ENCODE data around the gene CGB5.

The CGB5 gene

DNA sequence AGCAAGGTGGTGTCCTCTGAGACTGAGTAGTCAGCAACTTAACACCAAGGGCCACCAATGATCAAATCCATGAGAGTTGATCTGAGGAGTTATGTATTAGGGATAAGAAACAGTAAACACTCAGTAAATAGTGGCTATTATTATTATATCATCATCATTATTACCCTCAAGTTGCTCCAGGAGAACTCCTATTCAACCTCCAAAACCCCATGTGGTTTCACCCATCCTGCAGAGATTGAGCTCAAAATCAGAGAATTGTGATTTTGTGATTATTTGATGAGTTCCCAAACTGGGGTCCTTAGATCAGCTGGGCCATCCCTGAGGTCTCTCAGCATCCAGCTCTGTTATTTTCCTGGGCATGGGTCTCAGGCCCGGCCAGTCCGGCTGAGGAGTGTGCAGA is 17.4 kb downstream of the CGB5 start:
- TF ChIP-seq, protein P1, sequence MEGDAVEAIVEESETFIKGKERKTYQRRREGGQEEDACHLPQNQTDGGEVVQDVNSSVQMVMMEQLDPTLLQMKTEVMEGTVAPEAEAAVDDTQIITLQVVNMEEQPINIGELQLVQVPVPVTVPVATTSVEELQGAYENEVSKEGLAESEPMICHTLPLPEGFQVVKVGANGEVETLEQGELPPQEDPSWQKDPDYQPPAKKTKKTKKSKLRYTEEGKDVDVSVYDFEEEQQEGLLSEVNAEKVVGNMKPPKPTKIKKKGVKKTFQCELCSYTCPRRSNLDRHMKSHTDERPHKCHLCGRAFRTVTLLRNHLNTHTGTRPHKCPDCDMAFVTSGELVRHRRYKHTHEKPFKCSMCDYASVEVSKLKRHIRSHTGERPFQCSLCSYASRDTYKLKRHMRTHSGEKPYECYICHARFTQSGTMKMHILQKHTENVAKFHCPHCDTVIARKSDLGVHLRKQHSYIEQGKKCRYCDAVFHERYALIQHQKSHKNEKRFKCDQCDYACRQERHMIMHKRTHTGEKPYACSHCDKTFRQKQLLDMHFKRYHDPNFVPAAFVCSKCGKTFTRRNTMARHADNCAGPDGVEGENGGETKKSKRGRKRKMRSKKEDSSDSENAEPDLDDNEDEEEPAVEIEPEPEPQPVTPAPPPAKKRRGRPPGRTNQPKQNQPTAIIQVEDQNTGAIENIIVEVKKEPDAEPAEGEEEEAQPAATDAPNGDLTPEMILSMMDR (IDR thresholded peaks at IDR 0.05; ENCODE audit: insufficient read depth, low read length) = no peak
- DNase-seq (ENCODE audit: low read depth in 1 of 2, low spot score in 1 of 2) = no peak
- peaks cover 76% of the 10 kb centered on the region for H3K27me3 ChIP-seq (ENCODE audit: insufficient read depth, poor library complexity, severe bottlenecking)
- no peak overlapping the region for H3K4me3 ChIP-seq (replicated peaks; ENCODE audit: insufficient read depth, low read length)
- H3K27ac ChIP-seq (replicated peaks) = no peak overlapping the region

DNA sequence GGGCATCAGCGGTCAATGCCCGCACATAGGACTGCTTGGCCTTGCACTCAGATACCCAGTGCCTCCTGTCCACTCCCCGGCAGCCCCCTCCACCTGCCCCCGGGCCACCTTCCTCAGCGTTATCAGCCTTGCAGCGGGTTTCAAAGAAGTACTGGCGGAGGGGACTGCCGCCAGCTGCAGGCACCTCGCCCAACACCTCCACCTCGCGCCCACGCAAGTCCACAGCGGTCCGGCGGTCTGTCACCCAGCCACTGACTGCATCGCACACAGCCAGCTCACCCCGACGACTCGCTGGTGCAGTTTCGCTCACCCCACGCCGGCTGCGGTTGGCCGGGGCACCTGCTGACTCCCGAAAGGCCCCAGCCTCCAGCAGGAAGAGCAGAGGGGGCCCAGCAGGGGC is 17.8 kb downstream of the CGB5 start:
- H3K27me3 ChIP-seq (ENCODE audit: insufficient read depth, poor library complexity, severe bottlenecking) = peaks cover 75% of the 10 kb centered on the region
- DNase-seq (ENCODE audit: low read depth in 1 of 2, low spot score in 1 of 2) = no peak
- H3K27ac ChIP-seq (replicated peaks) = no peak overlapping the region
- TF ChIP-seq, protein P1 (IDR thresholded peaks at IDR 0.05; ENCODE audit: insufficient read depth, low read length) = no peak
- TF ChIP-seq SPI1 (IDR thresholded peaks at IDR 0.05; ENCODE audit: borderline replicate concordance, low read depth) (no peak), POLR2AphosphoS5 (IDR thresholded peaks at IDR 0.05; ENCODE audit: low read depth) (no peak), GABPA (IDR thresholded peaks at IDR 0.05; ENCODE audit: low read depth) (no peak)
- TF ChIP-seq, protein P2, sequence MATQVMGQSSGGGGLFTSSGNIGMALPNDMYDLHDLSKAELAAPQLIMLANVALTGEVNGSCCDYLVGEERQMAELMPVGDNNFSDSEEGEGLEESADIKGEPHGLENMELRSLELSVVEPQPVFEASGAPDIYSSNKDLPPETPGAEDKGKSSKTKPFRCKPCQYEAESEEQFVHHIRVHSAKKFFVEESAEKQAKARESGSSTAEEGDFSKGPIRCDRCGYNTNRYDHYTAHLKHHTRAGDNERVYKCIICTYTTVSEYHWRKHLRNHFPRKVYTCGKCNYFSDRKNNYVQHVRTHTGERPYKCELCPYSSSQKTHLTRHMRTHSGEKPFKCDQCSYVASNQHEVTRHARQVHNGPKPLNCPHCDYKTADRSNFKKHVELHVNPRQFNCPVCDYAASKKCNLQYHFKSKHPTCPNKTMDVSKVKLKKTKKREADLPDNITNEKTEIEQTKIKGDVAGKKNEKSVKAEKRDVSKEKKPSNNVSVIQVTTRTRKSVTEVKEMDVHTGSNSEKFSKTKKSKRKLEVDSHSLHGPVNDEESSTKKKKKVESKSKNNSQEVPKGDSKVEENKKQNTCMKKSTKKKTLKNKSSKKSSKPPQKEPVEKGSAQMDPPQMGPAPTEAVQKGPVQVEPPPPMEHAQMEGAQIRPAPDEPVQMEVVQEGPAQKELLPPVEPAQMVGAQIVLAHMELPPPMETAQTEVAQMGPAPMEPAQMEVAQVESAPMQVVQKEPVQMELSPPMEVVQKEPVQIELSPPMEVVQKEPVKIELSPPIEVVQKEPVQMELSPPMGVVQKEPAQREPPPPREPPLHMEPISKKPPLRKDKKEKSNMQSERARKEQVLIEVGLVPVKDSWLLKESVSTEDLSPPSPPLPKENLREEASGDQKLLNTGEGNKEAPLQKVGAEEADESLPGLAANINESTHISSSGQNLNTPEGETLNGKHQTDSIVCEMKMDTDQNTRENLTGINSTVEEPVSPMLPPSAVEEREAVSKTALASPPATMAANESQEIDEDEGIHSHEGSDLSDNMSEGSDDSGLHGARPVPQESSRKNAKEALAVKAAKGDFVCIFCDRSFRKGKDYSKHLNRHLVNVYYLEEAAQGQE (IDR thresholded peaks at IDR 0.05; ENCODE audit: insufficient replicate concordance, low read depth) = no peak
- no peak overlapping the region for H3K4me3 ChIP-seq (replicated peaks; ENCODE audit: insufficient read depth, low read length)

DNA sequence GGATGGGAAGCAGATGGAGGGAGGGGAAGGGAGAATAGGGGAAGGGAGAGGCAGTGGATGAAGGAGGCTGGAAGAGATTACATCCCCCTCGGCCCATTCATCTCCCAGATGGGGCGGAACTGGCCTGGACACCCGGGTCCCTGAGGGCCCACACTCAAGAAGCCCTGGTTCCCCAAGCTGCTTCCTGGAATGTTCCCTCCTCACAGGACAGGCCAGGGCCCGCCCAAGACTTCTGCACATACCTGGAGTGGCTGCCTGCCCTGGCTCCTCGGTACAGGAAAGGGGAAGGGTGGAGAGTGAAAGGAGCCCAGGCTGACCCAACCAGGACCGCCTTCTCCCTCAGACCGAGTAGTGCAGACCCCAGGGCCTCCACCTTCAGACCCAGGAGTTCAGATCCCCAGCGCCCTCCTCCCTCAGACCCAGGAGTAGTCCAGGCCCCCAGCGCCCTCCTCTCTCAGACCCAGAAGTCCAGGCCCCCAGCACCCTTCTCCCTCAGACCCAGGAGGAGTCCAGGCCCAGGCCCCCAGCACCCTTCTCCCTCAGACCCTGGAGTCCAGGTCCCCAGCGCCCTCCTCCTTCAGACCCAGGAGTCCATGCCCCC is 20.5 kb downstream of the CGB5 start:
- peaks cover 61% of the 10 kb centered on the region for H3K27me3 ChIP-seq (ENCODE audit: insufficient read depth, poor library complexity, severe bottlenecking)
- no peak overlapping the region for H3K4me3 ChIP-seq (replicated peaks; ENCODE audit: insufficient read depth, low read length)
- DNase-seq (ENCODE audit: low read depth in 1 of 2, low spot score in 1 of 2) = no peak
- H3K27ac ChIP-seq (replicated peaks) = no peak overlapping the region
- no peak for TF ChIP-seq GABPA (IDR thresholded peaks at IDR 0.05; ENCODE audit: low read depth)
- TF ChIP-seq, protein P1 (IDR thresholded peaks at IDR 0.05; ENCODE audit: insufficient read depth, low read length) = no peak
- TF ChIP-seq, protein P2 (IDR thresholded peaks at IDR 0.05; ENCODE audit: insufficient replicate concordance, low read depth) = no peak
- no peak for TF ChIP-seq POLR2AphosphoS5 (IDR thresholded peaks at IDR 0.05; ENCODE audit: low read depth)
- TF ChIP-seq SPI1 (IDR thresholded peaks at IDR 0.05; ENCODE audit: borderline replicate concordance, low read depth) = no peak
